HG03378 (cell line): ENCODE measurements around the gene FBXW11.
"Not testable (repeated sequence)": the region's sequence is repeated elsewhere in the genome, so short reads cannot be mapped to it uniquely, and the experiment has no call there.

ENCODE experiments used
- ATAC-seq: cut with Tn5 transposase; IDR thresholded peaks from one replicate; pipeline ENCODE4 v1.9.1; 2021; ENCODE audit warnings: mild to moderate bottlenecking, moderate library complexity; ENCODE audit not compliant: unreplicated experiment

Gene FBXW11

DNA sequence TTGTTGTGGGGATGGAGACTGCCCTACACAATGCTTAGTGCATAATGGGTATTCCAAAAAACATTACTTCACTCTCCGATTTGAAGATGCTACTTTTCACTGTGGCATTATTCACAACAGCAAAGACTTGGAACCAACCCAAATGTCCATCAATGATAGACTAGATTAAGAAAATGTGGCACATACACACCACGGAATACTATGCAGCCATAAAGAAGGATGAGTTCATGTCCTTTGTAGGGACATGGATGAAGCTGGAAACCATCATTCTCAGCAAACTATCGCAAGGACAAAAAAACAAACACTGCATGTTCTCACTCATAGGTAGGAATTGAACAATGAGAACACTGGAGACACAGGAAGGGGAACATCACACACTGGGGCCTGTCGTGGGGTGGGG, 90.7 kb downstream of the FBXW11 start:
- ATAC-seq = not testable (repeated sequence)

DNA sequence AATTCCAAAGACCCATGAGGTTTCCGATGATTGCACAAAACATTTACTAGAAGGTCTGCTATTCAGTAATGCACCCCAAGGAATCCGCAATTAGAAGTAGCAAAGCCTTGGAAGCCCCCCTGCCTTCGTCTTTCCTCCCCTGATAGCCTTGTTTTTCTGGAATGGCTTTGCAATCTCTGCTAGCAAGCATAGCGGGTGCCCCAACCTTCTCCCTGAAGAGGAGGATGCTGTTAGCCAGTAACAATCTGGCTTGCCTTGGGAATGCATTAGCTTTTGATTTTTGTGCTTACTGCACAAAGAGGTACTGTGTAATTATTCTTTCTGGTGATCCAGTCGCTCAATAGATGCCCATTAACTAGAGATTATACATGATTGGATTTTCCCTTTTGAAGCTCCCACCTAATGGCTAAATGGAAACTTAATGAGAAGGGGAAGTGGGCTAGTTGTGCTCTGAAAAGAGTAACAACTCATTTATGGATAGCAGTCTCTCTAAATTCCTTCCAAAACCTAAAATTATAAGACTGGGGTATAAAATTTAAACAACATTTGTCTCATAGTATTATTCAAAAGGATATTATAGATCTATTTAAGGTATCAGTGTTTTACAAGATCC, 91.6 kb downstream of the FBXW11 start:
- ATAC-seq = no peak

DNA sequence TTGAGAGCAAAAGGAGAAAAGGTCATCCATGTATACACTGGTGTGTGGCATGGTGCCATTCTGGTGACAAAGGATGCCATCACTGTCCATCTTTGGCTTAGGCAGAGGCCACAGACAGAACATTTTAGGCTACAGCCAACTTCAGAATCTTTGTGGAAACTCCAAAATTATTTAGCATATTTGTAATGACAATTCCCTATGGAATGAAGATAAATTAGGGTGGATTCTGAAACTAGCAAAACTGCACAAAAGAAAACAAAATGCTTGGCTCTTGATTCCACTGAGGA, 92.5 kb downstream of the FBXW11 start:
- no peak for ATAC-seq

DNA sequence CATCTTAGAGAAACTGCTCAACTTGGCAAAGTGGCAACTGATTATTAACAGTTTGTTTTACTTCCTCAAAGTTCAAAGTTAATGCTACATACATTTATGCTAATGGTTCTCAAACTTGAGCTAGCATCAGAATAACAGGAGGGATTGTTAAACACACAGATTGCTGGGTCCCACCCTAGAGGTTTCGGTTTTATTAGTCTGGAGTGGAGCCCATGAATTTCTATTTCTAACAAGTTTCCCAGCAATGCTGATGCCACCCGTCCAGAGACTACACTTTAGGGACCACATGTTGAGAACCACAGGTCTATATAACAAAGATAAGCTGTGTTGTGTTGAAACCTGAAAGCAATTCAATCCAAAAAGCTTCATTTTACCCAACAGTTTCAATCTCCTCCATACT, 95.3 kb downstream of the FBXW11 start:
- no peak for ATAC-seq

DNA sequence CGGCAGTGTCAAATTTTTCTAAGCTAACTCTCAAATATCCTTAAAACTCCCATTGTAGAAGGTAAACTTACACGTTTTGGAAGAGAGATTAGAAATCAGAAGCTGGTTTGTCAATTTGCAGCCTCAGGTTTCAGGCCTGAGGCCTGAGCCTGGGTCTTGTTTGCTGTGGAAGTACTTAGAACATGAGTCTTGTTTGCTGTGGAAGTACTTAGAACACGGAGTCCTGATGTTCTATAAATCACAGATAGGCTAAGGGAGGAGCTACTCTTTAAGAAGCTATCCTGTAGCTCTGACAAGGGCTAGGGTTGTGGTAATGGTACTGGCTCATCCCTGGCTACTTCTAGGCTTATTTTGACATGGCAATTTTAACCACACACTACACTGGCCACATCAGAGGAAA, 97.8 kb downstream of the FBXW11 start:
- ATAC-seq = no peak

DNA sequence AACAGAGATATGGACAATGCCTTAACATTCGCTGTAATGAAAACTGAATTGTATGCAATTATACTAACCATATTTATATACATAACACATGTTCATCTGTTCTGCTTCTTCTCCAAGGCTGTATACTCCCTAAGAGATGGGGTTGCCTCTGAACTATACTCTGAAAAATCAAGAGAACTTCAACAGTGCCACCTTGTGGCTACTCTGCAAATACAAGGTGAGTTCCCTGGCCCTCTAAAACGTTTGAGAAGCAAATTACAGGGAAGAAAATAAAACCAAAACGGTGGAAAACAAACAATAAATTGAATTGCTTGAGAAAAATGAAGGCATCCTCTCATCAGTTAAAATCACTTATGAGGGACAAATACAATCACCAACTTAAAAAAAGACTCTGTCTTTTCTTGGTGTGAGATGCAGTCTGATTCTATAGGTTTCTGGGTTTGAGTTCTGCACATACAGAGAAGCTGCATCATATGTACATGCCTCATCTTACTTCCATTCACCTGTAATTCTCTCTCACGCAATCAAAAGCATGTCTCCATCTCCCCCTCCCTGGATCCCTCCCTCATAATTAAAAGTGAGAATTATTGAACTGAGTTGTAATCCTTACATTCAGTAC, 98.6 kb downstream of the FBXW11 start:
- ATAC-seq = peak; percentile 61

DNA sequence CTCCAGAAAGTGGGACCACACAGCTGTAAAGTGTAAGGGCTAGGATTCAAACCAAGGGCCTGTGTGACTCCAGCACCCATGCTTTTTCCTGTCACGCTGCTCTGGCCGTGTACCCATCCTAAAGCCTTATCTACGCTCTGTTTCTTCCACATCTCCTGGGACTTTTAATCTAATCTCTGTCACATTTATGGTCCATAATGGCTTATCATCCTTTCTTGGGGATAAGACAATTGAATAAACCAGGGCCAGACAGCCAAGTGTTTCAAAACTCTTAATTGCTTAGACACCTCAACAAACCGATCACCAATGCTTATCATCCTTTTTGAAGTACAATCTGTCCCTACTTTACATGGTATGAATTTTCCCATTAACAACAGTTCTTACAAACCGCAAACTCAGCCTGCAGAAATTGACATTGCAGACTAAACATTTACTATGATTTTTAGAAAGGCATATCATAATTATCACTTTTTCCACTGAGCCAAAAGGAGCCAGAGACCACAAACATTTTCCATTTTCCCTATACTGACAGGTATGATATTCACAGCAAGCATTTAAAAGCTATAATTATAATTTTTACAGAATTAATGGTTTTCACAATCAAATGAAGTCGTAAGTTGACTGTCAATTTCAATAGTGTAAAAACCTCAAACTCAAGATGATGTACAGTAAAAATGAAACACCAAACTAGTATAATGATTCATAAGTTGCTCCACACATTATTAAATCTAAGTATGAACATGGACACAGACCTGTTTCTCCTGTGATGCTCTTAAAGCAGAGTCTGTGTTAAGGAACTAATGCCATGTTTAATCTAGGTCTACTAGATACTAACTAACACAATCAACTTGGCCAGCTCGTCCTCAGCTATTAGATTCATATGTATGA, 99.5 kb downstream of the FBXW11 start:
- ATAC-seq = peak; percentile 46

DNA sequence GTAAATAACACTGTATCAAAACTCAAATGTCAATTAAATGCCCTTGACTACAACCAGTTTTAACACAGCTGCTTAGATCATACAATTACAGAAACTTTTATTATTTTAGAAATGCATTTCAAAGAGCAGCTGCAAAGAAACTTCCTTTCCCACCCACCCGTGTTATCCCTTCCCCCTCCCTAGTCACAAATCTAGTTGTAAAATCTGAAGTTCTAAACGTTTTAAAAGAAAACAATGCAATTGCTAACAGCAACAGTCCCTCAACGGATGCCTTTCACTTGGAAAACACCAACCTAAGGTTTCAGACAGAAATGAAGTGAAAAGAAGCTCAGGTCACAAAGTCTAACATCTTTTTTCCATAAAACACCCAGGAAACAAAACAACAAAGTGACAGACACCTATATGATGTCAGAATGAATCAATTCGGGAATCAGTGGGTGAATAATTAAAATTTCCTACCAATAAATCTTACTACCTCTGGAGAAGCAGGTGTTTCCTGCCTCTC, 100.3 kb downstream of the FBXW11 start:
- ATAC-seq = no peak

DNA sequence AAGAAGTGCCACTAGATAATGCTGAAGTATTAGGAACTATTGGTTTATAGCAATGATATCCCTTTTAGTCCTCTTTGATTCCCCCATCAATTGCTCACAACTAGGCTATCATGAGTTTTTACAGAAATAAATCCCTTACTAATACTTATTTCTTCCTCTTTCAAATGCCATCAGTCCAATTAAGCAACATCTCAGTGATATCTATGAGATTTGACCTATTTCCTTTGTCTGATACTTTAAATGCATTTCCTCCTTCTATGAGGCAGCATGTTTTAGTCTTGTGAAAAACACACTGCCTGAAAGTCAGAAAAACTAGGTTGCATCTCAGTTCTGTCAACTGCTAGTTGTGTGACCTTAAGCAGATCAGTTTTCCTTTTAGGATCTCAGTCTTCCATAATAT, 101.6 kb downstream of the FBXW11 start:
- ATAC-seq = no peak

DNA sequence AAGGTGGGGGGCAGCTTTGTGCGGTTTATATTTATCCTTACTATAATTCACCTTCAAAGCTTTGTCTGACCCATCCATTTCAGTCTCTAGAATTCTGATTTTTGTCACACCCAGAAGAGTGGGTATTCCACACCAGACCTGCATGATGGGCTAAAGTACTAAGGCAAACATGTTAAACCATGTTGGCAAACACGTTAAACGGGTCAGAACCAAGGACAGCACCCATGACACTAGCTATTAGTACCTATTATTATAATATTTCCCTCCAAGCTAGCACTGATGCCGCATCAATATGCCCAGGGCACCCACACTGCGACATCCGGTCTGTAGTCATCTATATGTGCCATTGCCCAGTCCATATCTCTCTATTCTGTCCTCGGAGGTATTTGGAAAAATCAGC, 104.7 kb downstream of the FBXW11 start:
- no peak for ATAC-seq

DNA sequence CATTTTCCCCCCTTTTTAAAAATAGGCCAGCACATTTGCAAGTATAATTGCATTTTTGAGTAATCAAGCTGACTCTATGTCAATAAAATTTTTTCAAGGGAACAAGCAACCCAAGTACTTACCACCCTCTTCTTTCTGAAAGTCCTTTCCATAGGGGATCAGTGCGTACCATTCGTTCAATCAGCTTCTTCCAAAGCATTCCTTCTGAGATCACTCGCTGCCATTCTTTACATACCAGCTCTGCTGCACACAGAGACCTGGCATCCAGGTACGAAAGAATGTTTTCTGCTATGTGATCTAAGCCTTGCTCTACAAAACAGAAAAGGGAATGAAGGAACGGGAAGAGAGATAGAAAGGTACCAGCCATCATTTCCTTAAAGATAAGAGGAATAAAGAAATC, 106.6 kb downstream of the FBXW11 start:
- no peak for ATAC-seq

DNA sequence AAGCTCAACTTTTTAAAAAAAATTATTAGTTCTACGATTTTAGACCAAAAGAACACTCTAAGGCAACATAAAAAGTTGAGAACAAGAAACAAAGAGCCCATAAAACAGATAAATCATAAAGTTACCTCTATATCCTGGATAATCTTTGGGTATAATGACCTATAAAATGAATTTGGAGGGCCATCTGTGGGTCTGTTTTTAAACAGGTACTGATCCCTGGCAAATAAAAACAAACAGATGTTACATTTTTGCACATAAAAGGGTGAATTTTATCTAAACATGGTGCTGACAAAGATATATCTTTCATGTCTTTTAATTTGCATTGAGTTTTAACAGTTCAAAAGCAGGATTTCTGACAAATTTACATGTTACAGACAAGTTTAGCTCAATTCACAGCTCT, 107.6 kb downstream of the FBXW11 start:
- ATAC-seq = no peak

DNA sequence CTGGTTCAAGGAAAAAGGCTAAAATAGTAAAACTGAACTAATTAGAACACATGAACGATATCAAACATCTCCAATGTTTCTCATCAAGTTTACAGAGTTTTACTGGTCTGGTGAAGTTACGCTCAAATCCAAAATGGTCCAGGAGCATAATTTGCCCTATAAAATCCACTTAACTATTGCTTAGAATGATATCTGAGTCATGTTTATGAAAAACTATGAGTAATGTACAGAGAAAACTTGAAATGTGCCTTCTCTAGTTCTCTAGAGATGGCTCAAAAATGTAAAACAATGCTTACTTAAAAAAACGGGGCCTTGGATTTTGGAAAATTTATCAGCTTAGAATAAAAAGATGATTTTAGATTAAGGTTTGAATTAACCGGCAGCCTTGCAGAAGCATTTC, 108.1 kb downstream of the FBXW11 start:
- ATAC-seq = no peak

DNA sequence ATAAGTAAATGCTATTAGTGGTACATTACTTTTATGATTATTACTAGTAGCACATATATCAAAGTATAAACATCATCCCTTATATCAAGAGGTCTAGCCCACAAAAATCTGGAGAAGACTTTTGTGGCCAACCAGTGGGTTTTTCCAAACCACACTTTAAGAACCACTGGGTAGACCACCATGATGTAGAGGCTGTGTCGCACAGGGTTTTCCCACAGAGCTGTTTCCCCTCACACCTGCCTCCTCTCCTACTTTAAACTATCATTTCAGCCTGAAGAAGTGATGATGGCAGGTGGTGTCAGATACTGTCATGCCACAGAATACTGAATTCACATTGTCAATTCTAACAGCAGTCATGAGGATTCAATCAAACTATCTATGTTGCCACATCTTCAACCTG, 109.2 kb downstream of the FBXW11 start:
- ATAC-seq = no peak

DNA sequence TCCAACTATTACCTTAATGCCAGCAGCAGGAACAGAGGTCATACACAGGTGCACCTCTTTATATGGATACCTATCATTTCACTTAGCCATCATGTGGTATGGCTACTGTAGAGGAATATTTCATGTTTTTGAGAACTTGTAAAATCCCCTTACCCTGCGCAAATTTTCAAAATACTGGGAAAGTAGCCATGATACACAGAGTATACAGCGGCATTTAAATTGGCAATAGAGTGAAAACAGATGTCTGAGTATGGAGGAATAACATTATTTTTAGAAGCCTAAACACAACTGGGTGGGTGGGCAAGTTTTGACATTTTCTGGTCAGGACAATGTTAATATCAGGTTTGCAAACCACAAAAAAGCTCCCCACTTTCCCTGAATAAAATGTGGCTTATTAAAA, 111.4 kb downstream of the FBXW11 start:
- ATAC-seq = no peak

DNA sequence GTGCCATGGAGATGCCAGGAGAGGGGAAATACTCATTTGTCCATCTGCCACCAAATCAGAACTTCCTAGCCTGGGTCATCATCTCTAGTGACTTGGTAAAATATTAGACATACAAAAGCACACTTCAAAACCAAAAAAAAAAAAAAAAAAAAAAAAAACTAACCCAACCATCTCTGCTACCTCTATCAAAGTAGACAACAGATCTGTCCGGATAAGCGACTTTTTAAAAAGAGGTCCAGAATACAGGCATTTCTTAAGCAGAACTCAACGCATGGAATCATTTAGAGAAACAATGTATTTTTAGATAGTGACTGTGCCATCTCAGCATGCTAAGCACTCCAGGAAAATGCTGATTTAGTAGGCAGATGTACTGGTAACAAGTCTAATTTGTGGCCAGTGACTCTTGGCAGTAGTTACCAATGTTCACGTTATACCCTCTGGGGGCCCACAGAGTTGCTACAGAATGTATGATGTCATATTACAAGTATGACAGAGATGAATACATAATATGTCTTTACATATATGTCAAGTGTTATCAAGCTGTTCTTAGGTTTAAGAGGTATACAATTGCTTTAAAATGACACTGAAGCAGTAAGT, 113.0 kb downstream of the FBXW11 start:
- ATAC-seq = no peak

DNA sequence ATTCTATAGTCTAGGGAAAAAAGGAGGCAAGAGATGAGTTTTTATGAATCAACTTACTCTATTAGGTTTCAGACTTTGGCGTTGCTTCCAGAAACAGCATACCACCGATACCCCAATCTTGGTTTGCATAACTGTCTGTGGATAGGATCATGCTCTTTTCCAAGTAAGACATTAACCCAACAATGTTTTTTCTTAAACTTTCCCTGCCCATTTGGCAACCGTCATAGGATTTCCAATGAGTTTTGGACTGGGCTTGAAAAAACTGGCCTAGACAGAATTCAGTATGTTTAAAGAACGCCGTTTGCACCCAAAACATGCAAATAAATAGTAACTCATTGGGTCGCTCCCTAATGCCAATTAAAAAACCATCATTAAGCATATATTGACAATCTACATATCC, 114.8 kb downstream of the FBXW11 start:
- ATAC-seq = no peak

DNA sequence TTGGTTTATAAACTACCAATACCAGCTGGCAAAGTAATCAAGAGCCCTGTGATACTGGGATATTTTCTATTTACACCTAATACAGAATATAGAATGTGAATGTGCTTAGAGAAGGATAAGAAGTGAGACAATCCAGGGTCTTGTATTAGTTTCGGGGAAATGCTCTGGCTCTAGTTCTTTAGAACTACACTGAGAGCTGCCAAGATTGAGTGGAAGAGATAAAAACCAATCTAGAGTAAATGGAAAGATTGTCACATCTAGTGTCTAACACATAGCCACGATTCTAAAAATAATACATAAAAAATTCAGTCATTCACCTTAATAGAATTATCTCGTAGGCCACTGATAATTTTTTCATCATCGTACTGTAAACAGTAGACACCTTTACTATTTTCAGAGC, 115.3 kb downstream of the FBXW11 start:
- ATAC-seq = no peak

DNA sequence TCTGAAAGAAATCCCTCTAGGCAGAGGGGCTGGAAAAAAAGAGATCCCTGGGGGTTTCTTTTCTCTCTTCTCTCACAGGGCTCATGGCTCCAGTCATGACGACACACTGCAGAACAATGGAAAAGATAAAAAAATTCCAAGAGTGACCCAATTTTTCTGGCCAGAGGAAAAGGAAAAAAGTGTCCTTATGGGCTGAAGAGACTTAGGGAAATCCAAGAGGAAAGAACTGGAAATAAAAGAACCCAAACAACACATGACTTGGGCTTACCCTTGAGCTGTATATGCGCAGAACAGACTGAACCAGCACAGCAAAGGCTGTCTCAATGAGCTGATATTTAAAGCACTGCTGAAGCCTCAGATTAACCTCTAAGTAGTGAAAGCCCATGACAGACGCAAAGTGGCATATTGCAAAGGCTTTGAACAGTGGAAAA, 118.4 kb downstream of the FBXW11 start:
- no peak for ATAC-seq

DNA sequence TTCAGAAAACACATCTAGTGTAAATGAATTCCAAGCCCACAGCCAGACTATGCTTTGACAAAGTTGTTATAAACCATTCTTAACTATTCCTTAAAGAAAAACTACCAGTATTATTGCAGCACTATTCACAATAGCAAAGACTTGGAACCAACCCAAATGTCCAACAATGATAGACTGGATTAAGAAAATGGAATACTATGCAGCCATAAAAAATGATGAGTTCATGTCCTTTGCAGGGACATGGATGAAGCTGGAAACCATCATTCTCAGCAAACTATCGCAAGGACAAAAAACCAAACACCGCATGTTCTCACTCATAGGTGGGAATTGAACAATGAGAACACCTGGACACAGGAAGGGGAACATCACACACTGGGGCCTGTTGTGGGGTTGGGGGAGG, 120.4 kb downstream of the FBXW11 start:
- not testable (repeated sequence) for ATAC-seq

DNA sequence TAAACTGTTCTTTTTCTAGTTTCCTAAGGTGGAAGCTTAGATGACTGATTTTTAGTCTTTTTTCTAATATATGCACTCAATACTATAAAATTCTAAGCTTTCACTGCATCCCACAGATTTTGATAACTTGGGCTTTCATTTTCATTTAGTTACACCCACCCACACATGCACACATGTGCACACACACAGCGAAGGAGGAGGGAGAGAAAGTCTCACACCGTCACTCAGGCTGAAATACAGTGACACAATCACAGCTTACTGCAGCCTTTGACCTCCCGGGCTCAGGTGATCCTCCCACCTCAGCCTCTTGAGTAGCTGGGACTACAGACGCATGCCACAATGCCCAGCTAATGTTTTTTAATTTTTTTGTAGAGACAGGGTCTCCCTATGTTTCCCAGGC, 124.3 kb downstream of the FBXW11 start:
- no peak for ATAC-seq

DNA sequence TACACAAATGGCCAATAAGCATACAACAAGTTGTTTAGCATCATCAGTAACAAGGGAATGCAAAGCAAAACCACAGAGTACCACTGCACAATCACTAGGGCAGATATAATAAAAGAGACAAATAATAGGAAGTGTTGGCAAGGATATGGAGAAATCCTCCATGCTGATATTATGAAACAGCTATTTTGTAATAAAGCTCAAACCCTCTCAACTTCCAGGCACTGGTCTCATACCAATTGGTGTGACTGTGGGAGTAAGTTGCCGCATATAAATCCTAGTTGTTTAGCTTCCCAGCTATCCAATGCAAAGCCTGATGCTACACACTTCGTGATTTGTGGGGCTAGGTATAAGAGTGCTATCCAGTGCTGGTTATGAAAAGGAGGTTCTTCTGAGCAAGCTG, 132.2 kb downstream of the FBXW11 start:
- no peak for ATAC-seq
